Hematopoietic multipotent progenitor cell treated with erythropoietin and hydrocortisone succinate and interleukin-3 and kit ligand, for 15 days (in vitro differentiated cells): Measurements from ENCODE around the gene ISX.

Experiments used
- DNase-seq: peaks from one replicate; pipeline ENCODE4 v3.0.0-alpha.2; 2015; ENCODE audit warnings: low spot score

Gene ISX

GRCh38 chr22:35053060-35053835 lies 12.7 kb upstream of the ISX start:
- no peak for DNase-seq

- DNase-seq, result no peak
Observed at GRCh38 chr22:35054064-35054463, 11.9 kb upstream of the ISX start.

- DNase-seq, result no peak
Observed at GRCh38 chr22:35056486-35056885, 9.5 kb upstream of the ISX start.

- DNase-seq, result no peak
Observed at GRCh38 chr22:35057155-35057554, 8.8 kb upstream of the ISX start.

- no peak for DNase-seq
Observed at GRCh38 chr22:35059632-35060031, 6.3 kb upstream of the ISX start.

GRCh38 chr22:35064664-35065063 lies 1.3 kb upstream of the ISX start:
- no peak for DNase-seq

GRCh38 chr22:35065183-35065582 lies 775 bp upstream of the ISX start:
- no peak for DNase-seq

- DNase-seq, result no peak
Observed at GRCh38 chr22:35066768-35067167, 810 bp downstream of the ISX start.

GRCh38 chr22:35069541-35069940 lies 3.6 kb downstream of the ISX start:
- DNase-seq, result no peak

GRCh38 chr22:35070451-35071093 lies 4.6 kb downstream of the ISX start:
- DNase-seq, result no peak

GRCh38 chr22:35071784-35072183 lies 5.8 kb downstream of the ISX start:
- DNase-seq, result no peak

- DNase-seq, result no peak
Observed at GRCh38 chr22:35072925-35073324, 7.0 kb downstream of the ISX start.

- no peak for DNase-seq
Observed at GRCh38 chr22:35074583-35074982, 8.6 kb downstream of the ISX start.

GRCh38 chr22:35076630-35077029 lies 10.7 kb downstream of the ISX start:
- no peak for DNase-seq

- no peak for DNase-seq
Observed at GRCh38 chr22:35085621-35086020, 19.7 kb downstream of the ISX start.

- DNase-seq, result no peak
Observed at GRCh38 chr22:35089139-35089538, 23.2 kb downstream of the ISX start.

- no peak for DNase-seq
Observed at GRCh38 chr22:35092406-35092805, 26.4 kb downstream of the ISX start.

- no peak for DNase-seq
Observed at GRCh38 chr22:35098921-35099320, 33.0 kb downstream of the ISX start.

GRCh38 chr22:35099883-35100282 lies 33.9 kb downstream of the ISX start:
- no peak for DNase-seq

- DNase-seq, result no peak
Observed at GRCh38 chr22:35102663-35103062, 36.7 kb downstream of the ISX start.

GRCh38 chr22:35103761-35104160 lies 37.8 kb downstream of the ISX start:
- no peak for DNase-seq

GRCh38 chr22:35104491-35104890 lies 38.5 kb downstream of the ISX start:
- DNase-seq, result no peak

- no peak for DNase-seq
Observed at GRCh38 chr22:35109616-35110015, 43.7 kb downstream of the ISX start.

GRCh38 chr22:35111244-35111643 lies 45.3 kb downstream of the ISX start:
- no peak for DNase-seq
